Keratinocyte (primary cell): ENCODE measurements around the gene FCAR.

Experiments used
- CTCF ChIP-seq, 3 experiments: IDR thresholded peaks in 1 of 3; conservative IDR thresholded peaks in 1 of 3; optimal IDR thresholded peaks in 1 of 3; 2 replicates in 2 of 3; 3 replicates in 1 of 3; pipeline versions ENCODE3 to v1.5.1; 2011; ENCODE audit warnings: low read length in 3 of 3, mild to moderate bottlenecking in 3 of 3, moderate library complexity in 2 of 3, control low read depth in 1 of 3, inconsistent platforms in 1 of 3; ENCODE audit not compliant: insufficient read depth in 2 of 3; ENCODE audit errors: extremely low read depth in 1 of 3
- EZH2 ChIP-seq: IDR thresholded peaks from one replicate; pipeline ENCODE4 v1.6.1; 2012; ENCODE audit warnings: inconsistent platforms, mild to moderate bottlenecking, low read length, moderate library complexity

GRCh38 chr19:54916822-54917221 is 42.8 kb downstream of the FCAR start:
- TF ChIP-seq CTCF (optimal IDR thresholded peaks at IDR 0.05 in 1 of 3, IDR thresholded peaks at IDR 0.05 in 1 of 3, conservative IDR thresholded peaks at IDR 0.05 in 1 of 3; ENCODE audit: extremely low read depth in 1 of 3, insufficient read depth in 2 of 3, low read length in 3 of 3) (no peak), EZH2 (no peak)
